K562 (cell line): Measurements from ENCODE around the gene TF. TPM values are rescaled to one million over a fixed set of nuclear protein-coding genes. Genes with fewer than 3 reads are reported as not detected.

Experiments used
- E2F3 ChIP-seq: fragments of 250-450 bp; sonication (Bioruptor Pico); IDR thresholded peaks from 2 replicates; pipeline ENCODE4 v1.4.0; 2020; ENCODE audit warnings: mild to moderate bottlenecking
- EP300 ChIP-seq: IDR thresholded peaks from 2 replicates; pipeline ENCODE4 v1.6.1; 2012; ENCODE audit warnings: low read length, improper control_type of control experiment
- ESRRB ChIP-seq: fragments of 250-450 bp; sonication (Bioruptor Pico); IDR thresholded peaks from 2 replicates; pipeline ENCODE4 v1.5.0; 2020; ENCODE audit warnings: mild to moderate bottlenecking, moderate library complexity, borderline replicate concordance
- ETV6 ChIP-seq, 3 experiments: fragments of 150-350 bp in 1 of 3; sonication (generic) in 1 of 3; formaldehyde crosslinking in 1 of 3; IDR thresholded peaks; 2 replicates each; pipeline versions ENCODE4 v1.6.1 to v1.8.0; 2014 to 2022; ENCODE audit warnings: borderline replicate concordance in 2 of 3, low read depth in 2 of 3, antibody characterized with exemption in 1 of 3, low read length in 1 of 3, mild to moderate bottlenecking in 1 of 3, missing genetic modification reagents in 1 of 3
- FOS ChIP-seq: IDR thresholded peaks from 3 replicates; pipeline ENCODE4 v1.6.1; 2011; ENCODE audit not compliant: insufficient read length; ENCODE audit errors: extremely low read depth
- FOXA3 ChIP-seq, 2 experiments: fragments of 450-650 bp in 1 of 2; sonication (generic) in 1 of 2; formaldehyde crosslinking; IDR thresholded peaks in 1 of 2; conservative IDR thresholded peaks in 1 of 2; 2 replicates each; pipeline versions ENCODE4 v1.4.0 to v1.8.0; 2020 to 2022; ENCODE audit warnings: mild to moderate bottlenecking in 2 of 2, missing genetic modification reagents in 1 of 2
- KLF1 ChIP-seq: fragments of 450-650 bp; IDR thresholded peaks from 2 replicates; pipeline ENCODE4 v1.6.1; 2016; ENCODE audit warnings: missing genetic modification characterization, missing compliant biosample characterization
- RBM17 ChIP-seq: fragments of 200-400 bp; formaldehyde crosslinking; IDR thresholded peaks from 2 replicates; pipeline ENCODE4 v1.6.1; 2017; ENCODE audit warnings: low read depth, mild to moderate bottlenecking, low read length, borderline replicate concordance
- RCOR1 ChIP-seq, 2 experiments: IDR thresholded peaks; 2 replicates each; pipeline ENCODE4 v1.6.1; 2012; ENCODE audit warnings: low read depth in 2 of 2, low read length in 2 of 2, borderline replicate concordance in 1 of 2, improper control_type of control experiment in 1 of 2
- SRSF9 ChIP-seq: fragments of 200-400 bp; formaldehyde crosslinking; IDR thresholded peaks from 2 replicates; pipeline ENCODE4 v1.6.1; 2017; ENCODE audit warnings: low read depth, low read length, borderline replicate concordance
- TFE3 ChIP-seq: fragments of 450-650 bp; formaldehyde crosslinking; IDR thresholded peaks from 2 replicates; pipeline ENCODE4 v1.4.0; 2020; ENCODE audit warnings: mild to moderate bottlenecking, mixed read lengths
- ZNF121 ChIP-seq: sonication (generic); formaldehyde crosslinking; conservative IDR thresholded peaks from 2 replicates; pipeline ENCODE4 v1.8.0; 2022; ENCODE audit warnings: missing genetic modification reagents
- ZNF280B ChIP-seq: fragments of 250-450 bp; sonication (Bioruptor Pico); IDR thresholded peaks from 2 replicates; pipeline ENCODE4 v1.5.1; 2021; ENCODE audit warnings: mild to moderate bottlenecking
- ZNF318 ChIP-seq, 2 experiments: fragments of 450-650 bp; IDR thresholded peaks; 2 replicates each; pipeline ENCODE4 v1.6.1; 2016; ENCODE audit warnings: mild to moderate bottlenecking in 2 of 2, borderline replicate concordance in 1 of 2, low read depth in 1 of 2, moderate library complexity in 1 of 2
- ZNF384 ChIP-seq: IDR thresholded peaks from 2 replicates; pipeline ENCODE4 v1.6.1; 2012; ENCODE audit warnings: low read depth, low read length, improper control_type of control experiment
- ZNF408 ChIP-seq: fragments of 250-450 bp; sonication (Bioruptor Pico); IDR thresholded peaks from 2 replicates; pipeline ENCODE4 v1.4.0; 2020; ENCODE audit warnings: low read depth, mild to moderate bottlenecking, moderate library complexity
- polyA plus RNA-seq, 8 experiments: library from polyadenylated mRNA; depleted of rRNA in 4 of 8; stranded (reverse) in 5 of 8; unstranded in 3 of 8; fragments of >200 nt; fragmentation: Nextera tagmentation in 2 of 8; fragmentation: Illumina TruSeq in 1 of 8; extraction: Ambion mirVana in 2 of 8; extraction: Trizol in 1 of 8; gene quantifications; 2 replicates each; pipeline versions ENCODE4 v1.2.1 to v1.2.3, GENCODE V29; 2011 to 2014; ENCODE audit warnings: inconsistent platforms in 1 of 8, missing spikeins in 1 of 8
- total RNA-seq, 7 experiments: library from RNA; depleted of rRNA in 6 of 7; stranded (reverse); fragments of >200 nt in 6 of 7; fragmentation: Illumina TruSeq in 2 of 7; extraction: Trizol in 2 of 7; gene quantifications; 2 replicates each; pipeline versions ENCODE4 v1.2.1 to v1.2.3, GENCODE V29; 2011 to 2021; ENCODE audit warnings: low replicate concordance in 1 of 7

TF gene
- total and polyA plus RNA-seq, 9 of the 15 experiments (the other 6 are each of a cell fraction or from before 2014, with no cell fraction given) = 0.09 to 9.2 (median 3.1) TPM

- TF ChIP-seq ZNF318 (IDR thresholded peaks at IDR 0.05; ENCODE audit: borderline replicate concordance in 1 of 2, low read depth in 1 of 2) = 0 out of 4 replicates have a peak, but pooled peaks of 1 of the 2 experiments have one; percentile 44
- TF ChIP-seq E2F3 (CRISPR knock-in tag) = no peak
- TF ChIP-seq ETV6 (IDR thresholded peaks at IDR 0.05; ENCODE audit: borderline replicate concordance in 1 of 2, low read depth in 2 of 2, low read length in 1 of 2) = no peak
- TF ChIP-seq ETV6 (CRISPR knock-in tag; IDR thresholded peaks at IDR 0.05; ENCODE audit: borderline replicate concordance) = no peak
- TF ChIP-seq FOXA3 (CRISPR knock-in tag; conservative IDR thresholded peaks at IDR 0.05 in 1 of 2, IDR thresholded peaks at IDR 0.05 in 1 of 2) = no peak
- TF ChIP-seq RCOR1 (IDR thresholded peaks at IDR 0.05; ENCODE audit: borderline replicate concordance in 1 of 2, low read depth in 2 of 2, low read length in 2 of 2) = peak in 1 of 2 experiments; percentile 38; a peak in 1 of 4 replicates
- no peak for TF ChIP-seq SRSF9
- TF ChIP-seq ZNF121 (CRISPR knock-in tag) = no peak
- TF ChIP-seq FOS = peak; percentile 45
- TF ChIP-seq ZNF408 (CRISPR knock-in tag) = no peak
- no peak for TF ChIP-seq KLF1
- no peak for TF ChIP-seq ESRRB
- no peak for TF ChIP-seq ZNF280B (CRISPR knock-in tag)
- TF ChIP-seq ZNF384 = no peak
- TF ChIP-seq EP300 = 0 out of 2 replicates have a peak, but pooled peaks have one; percentile 15
- TF ChIP-seq RBM17 = no peak
- TF ChIP-seq TFE3 (CRISPR knock-in tag) = no peak
Observed at GRCh38 chr3:133843634-133844033, 97.4 kb downstream of the TF start (continued).
